HEK293 (cell line): ENCODE results near the gene NOP10.
A peak's percentile ranks its signal among the peaks of the same experiment; 100 is the strongest.

Experiments used
- CTCF ChIA-PET: fragments of 350-600 bp; formaldehyde crosslinking; extraction: SDS; loops from one replicate; lab custom pipeline; 2021; ENCODE audit warnings: antibody characterized with exemption; lab: Yijun Ruan, JAX
- POLR2A ChIA-PET: fragments of 300-600 bp; formaldehyde crosslinking; extraction: SDS; loops from one replicate; lab custom pipeline; 2020; ENCODE audit warnings: antibody characterized with exemption, inconsistent platforms; lab: Yijun Ruan, JAX
- H3K27ac ChIP-seq: fragments of 200-500 bp; sonication (Bioruptor generic); 2 replicates; pipeline ENCODE4 v1.5.1; 2014; ENCODE audit warnings: low read depth, low read length, control low read depth, inconsistent platforms; ENCODE audit errors: extremely low read depth
- H3K36me3 ChIP-seq, 2 experiments: fragments of 200-500 bp in 1 of 2; sonication (Bioruptor generic) in 1 of 2; 1 replicate in 1 of 2; 2 replicates in 1 of 2; pipeline ENCODE4 v1.5.1; 2014 to 2017; ENCODE audit warnings: inconsistent platforms in 2 of 2, low read length in 2 of 2; ENCODE audit not compliant: control insufficient read depth in 2 of 2, insufficient read depth in 1 of 2
- H3K4me1 ChIP-seq: fragments of 200-500 bp; sonication (Bioruptor generic); 2 replicates; pipeline ENCODE4 v1.5.1; 2014; ENCODE audit warnings: mild to moderate bottlenecking, low read length, inconsistent platforms; ENCODE audit not compliant: control insufficient read depth, insufficient read depth
- H3K4me3 ChIP-seq: 2 replicates; pipeline ENCODE4 v1.5.1; 2011; ENCODE audit warnings: low read depth, mild to moderate bottlenecking, control low read depth, low read length, moderate library complexity
- H3K9me3 ChIP-seq: fragments of 200-500 bp; sonication (Bioruptor generic); 2 replicates; pipeline ENCODE4 v1.5.1; 2014; ENCODE audit warnings: low read depth, low read length, inconsistent platforms; ENCODE audit not compliant: control insufficient read depth, insufficient read depth
- BCL11B ChIP-seq: fragments of 450-650 bp; formaldehyde crosslinking; IDR thresholded peaks from 2 replicates; pipeline ENCODE4 v1.5.1; 2016; ENCODE audit warnings: low read depth, missing biosample characterization, missing genetic modification characterization
- EGR2 ChIP-seq: fragments of 450-650 bp; formaldehyde crosslinking; IDR thresholded peaks from 2 replicates; pipeline ENCODE4 v1.5.1; 2016; ENCODE audit warnings: low read depth, missing biosample characterization, missing genetic modification characterization
- FEZF1 ChIP-seq: fragments of 450-650 bp; formaldehyde crosslinking; IDR thresholded peaks from 2 replicates; pipeline ENCODE4 v1.5.1; 2016; ENCODE audit warnings: missing biosample characterization, missing genetic modification characterization
- GLIS1 ChIP-seq: fragments of 450-650 bp; formaldehyde crosslinking; IDR thresholded peaks from 2 replicates; pipeline ENCODE4 v1.5.1; 2016; ENCODE audit warnings: missing biosample characterization, missing genetic modification characterization
- HOXD13 ChIP-seq: sonication (generic); formaldehyde crosslinking; IDR thresholded peaks from 2 replicates; pipeline ENCODE4 v1.8.0; 2022; ENCODE audit warnings: missing genetic modification reagents, borderline replicate concordance
- KLF10 ChIP-seq: fragments of 450-650 bp; IDR thresholded peaks from 2 replicates; pipeline ENCODE4 v1.5.1; 2018; ENCODE audit warnings: missing biosample characterization, mild to moderate bottlenecking, missing genetic modification characterization
- OSR2 ChIP-seq: fragments of 450-650 bp; formaldehyde crosslinking; IDR thresholded peaks from 2 replicates; pipeline ENCODE4 v1.5.1; 2016; ENCODE audit warnings: missing biosample characterization, missing genetic modification characterization
- SALL2 ChIP-seq: fragments of 450-650 bp; formaldehyde crosslinking; IDR thresholded peaks from 2 replicates; pipeline ENCODE4 v1.5.0; 2017; ENCODE audit warnings: missing biosample characterization, mild to moderate bottlenecking, missing genetic modification characterization, borderline replicate concordance
- ZBTB8A ChIP-seq: fragments of 450-650 bp; formaldehyde crosslinking; IDR thresholded peaks from 2 replicates; pipeline ENCODE4 v1.5.1; 2016; ENCODE audit warnings: missing biosample characterization, missing genetic modification characterization
- ZFP37 ChIP-seq: fragments of 450-650 bp; formaldehyde crosslinking; IDR thresholded peaks from 2 replicates; pipeline ENCODE4 v1.5.1; 2016; ENCODE audit warnings: missing biosample characterization, missing genetic modification characterization
- ZNF10 ChIP-seq: fragments of 450-650 bp; formaldehyde crosslinking; IDR thresholded peaks from 2 replicates; pipeline ENCODE4 v1.5.1; 2017; ENCODE audit warnings: missing biosample characterization, missing genetic modification characterization
- ZNF169 ChIP-seq: fragments of 450-650 bp; formaldehyde crosslinking; IDR thresholded peaks from 2 replicates; pipeline ENCODE4 v1.5.1; 2016; ENCODE audit warnings: missing biosample characterization, missing genetic modification characterization
- ZNF239 ChIP-seq: fragments of 450-650 bp; formaldehyde crosslinking; IDR thresholded peaks from 2 replicates; pipeline ENCODE4 v1.5.1; 2016; ENCODE audit warnings: missing biosample characterization, missing genetic modification characterization
- ZNF302 ChIP-seq: fragments of 450-650 bp; formaldehyde crosslinking; IDR thresholded peaks from 2 replicates; pipeline ENCODE4 v1.5.1; 2016; ENCODE audit warnings: missing biosample characterization, missing genetic modification characterization, low read depth
- ZNF501 ChIP-seq: fragments of 450-650 bp; formaldehyde crosslinking; IDR thresholded peaks from 2 replicates; pipeline ENCODE4 v1.5.1; 2016; ENCODE audit warnings: missing biosample characterization, missing genetic modification characterization
- ZNF530 ChIP-seq: fragments of 450-650 bp; formaldehyde crosslinking; IDR thresholded peaks from 2 replicates; pipeline ENCODE4 v1.5.1; 2016; ENCODE audit warnings: low read depth, missing biosample characterization, missing genetic modification characterization
- ZNF548 ChIP-seq: fragments of 450-650 bp; formaldehyde crosslinking; IDR thresholded peaks from 2 replicates; pipeline ENCODE4 v1.5.1; 2016; ENCODE audit warnings: missing biosample characterization, missing genetic modification characterization
- ZNF623 ChIP-seq: fragments of 450-650 bp; formaldehyde crosslinking; IDR thresholded peaks from 2 replicates; pipeline ENCODE4 v1.5.1; 2016; ENCODE audit warnings: missing biosample characterization, missing genetic modification characterization
- ZNF791 ChIP-seq: fragments of 450-650 bp; formaldehyde crosslinking; IDR thresholded peaks from 2 replicates; pipeline ENCODE4 v1.5.1; 2016; ENCODE audit warnings: missing biosample characterization, missing genetic modification characterization
- TF ChIP-seq, protein P1 (sequence below): fragments of 450-650 bp; formaldehyde crosslinking; IDR thresholded peaks from 2 replicates; pipeline ENCODE4 v1.5.1; 2016; ENCODE audit warnings: missing biosample characterization, missing genetic modification characterization
- TF ChIP-seq, protein P2 (sequence below): fragments of 450-650 bp; formaldehyde crosslinking; IDR thresholded peaks from 2 replicates; pipeline ENCODE4 v1.5.1; 2017; ENCODE audit warnings: missing biosample characterization, missing genetic modification characterization
- TF ChIP-seq, protein P3 (sequence below): fragments of 450-650 bp; formaldehyde crosslinking; conservative IDR thresholded peaks from 2 replicates; pipeline ENCODE4 v1.5.1; 2016; ENCODE audit warnings: low read depth, missing biosample characterization, missing genetic modification characterization

Gene NOP10

DNA sequence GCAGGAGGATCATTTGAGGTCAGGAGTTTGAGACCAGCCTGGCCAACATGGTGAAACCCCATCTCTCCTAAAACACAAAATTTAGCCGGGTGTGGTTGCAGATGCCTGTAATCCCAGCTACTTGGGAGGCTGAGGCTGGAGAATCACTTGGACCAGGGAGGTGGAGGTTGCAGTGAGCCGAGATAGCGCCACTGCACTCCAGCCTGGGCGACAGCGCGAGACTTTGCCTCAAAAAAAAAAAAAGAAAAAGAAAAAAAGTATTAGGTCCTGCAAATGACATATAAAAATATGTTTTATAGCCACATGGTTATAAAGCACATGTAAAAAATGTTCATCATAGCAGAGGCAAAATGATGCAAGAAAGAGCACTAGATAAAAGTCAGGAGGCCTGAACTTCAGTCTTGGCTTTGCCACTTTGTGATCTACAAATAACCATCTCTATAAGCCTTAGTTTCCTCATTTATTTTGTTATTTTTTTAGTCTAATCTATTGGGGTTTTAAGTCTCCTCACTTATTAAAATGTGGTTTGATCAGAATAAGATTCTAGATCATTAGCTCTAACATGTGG is 10.3 kb downstream of the NOP10 start (continued):
- TF ChIP-seq ZBTB8A = no peak
- TF ChIP-seq ZNF302 (tag by site-specific recombination) = no peak
- TF ChIP-seq BCL11B (tag by site-specific recombination) = no peak
- TF ChIP-seq ZNF548 (tag by site-specific recombination) = no peak
- TF ChIP-seq ZNF239 = no peak
- TF ChIP-seq, protein P1, sequence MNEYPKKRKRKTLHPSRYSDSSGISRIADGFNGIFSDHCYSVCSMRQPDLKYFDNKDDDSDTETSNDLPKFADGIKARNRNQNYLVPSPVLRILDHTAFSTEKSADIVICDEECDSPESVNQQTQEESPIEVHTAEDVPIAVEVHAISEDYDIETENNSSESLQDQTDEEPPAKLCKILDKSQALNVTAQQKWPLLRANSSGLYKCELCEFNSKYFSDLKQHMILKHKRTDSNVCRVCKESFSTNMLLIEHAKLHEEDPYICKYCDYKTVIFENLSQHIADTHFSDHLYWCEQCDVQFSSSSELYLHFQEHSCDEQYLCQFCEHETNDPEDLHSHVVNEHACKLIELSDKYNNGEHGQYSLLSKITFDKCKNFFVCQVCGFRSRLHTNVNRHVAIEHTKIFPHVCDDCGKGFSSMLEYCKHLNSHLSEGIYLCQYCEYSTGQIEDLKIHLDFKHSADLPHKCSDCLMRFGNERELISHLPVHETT (tag by site-specific recombination) = no peak
- no peak for TF ChIP-seq ZNF501

DNA sequence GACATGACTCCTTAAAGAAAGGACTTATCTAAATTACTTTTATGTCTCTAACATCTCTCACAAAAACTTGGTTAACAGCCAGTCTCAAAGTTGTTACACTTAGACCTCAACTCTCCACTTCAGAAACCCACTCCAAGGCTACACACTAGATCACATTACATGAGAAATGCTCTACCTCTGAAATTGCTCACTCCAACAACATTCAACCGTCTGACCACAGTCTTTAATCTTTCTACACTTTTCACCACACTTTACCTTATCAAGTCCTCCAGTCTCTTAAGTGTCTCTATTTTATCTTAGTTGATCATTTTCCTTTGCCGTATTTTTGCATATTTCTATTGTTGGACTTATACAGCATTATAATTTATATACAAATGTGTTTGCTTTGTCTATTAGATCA is 11.1 kb downstream of the NOP10 start:
- no peak overlapping the region for H3K27ac ChIP-seq
- no peaks in the 10 kb centered on the region for H3K9me3 ChIP-seq
- ChIA-PET POLR2A (no interaction called here), CTCF (no interaction called here)
- no peaks in the 10 kb centered on the region for H3K36me3 ChIP-seq
- H3K4me3 ChIP-seq = no peak overlapping the region
- no peak for TF ChIP-seq ZNF169 (tag by site-specific recombination)
- no peak for TF ChIP-seq ZNF10 (tag by site-specific recombination)
- TF ChIP-seq OSR2 (tag by site-specific recombination) = peak; percentile 48; the same call in 1 of the 2 replicates
- TF ChIP-seq, protein P2, sequence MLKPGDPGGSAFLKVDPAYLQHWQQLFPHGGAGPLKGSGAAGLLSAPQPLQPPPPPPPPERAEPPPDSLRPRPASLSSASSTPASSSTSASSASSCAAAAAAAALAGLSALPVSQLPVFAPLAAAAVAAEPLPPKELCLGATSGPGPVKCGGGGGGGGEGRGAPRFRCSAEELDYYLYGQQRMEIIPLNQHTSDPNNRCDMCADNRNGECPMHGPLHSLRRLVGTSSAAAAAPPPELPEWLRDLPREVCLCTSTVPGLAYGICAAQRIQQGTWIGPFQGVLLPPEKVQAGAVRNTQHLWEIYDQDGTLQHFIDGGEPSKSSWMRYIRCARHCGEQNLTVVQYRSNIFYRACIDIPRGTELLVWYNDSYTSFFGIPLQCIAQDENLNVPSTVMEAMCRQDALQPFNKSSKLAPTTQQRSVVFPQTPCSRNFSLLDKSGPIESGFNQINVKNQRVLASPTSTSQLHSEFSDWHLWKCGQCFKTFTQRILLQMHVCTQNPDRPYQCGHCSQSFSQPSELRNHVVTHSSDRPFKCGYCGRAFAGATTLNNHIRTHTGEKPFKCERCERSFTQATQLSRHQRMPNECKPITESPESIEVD = peak; percentile 45; the same call in 1 of the 2 replicates
- peak; percentile 68 for TF ChIP-seq FEZF1 (tag by site-specific recombination)
- 0 out of 2 replicates have a peak, but pooled peaks have one; percentile 44 for TF ChIP-seq ZFP37 (tag by site-specific recombination)
- TF ChIP-seq GLIS1 (tag by site-specific recombination) = no peak
- no peaks in the 10 kb centered on the region for H3K4me1 ChIP-seq

DNA sequence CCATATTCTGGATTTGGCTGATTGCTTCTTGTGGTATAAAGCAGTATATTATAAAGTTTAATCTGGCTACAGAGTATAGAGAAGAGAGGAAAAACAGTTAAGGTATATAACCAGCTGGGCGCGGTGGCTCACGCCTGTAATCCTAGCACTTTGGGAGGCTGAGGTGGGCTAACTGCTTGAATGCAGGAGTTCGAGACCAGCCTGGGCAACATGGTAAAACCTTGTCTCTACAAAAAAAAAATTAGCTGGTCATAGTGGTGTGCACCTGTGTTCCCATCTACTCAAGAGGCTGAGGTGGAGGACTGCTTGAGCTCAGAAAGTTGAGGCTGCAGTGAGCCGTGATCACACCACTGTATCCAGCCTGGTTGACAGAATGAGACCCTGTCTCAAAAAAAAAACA is 12.7 kb downstream of the NOP10 start:
- Histone ChIP-seq H3K36me3 (no peaks in the 10 kb centered on the region), H3K9me3 (no peaks in the 10 kb centered on the region), H3K4me1 (no peaks in the 10 kb centered on the region), H3K27ac (no peak overlapping the region), H3K4me3 (no peak overlapping the region)
- ChIA-PET POLR2A (interaction anchor here (1.4 kb wide), 1 partner anchor 37 kb away, joined by 3 read pairs; the partner anchor contains the start of gene LPCAT4), CTCF (interaction anchor here (0.6 kb wide), 1 partner anchor 20 kb away, joined by 3 read pairs; no protein-coding TSS in a partner anchor)
- TF ChIP-seq, protein P2 = no peak
- no peak for TF ChIP-seq EGR2 (tag by site-specific recombination)
- no peak for TF ChIP-seq SALL2 (tag by site-specific recombination)
- no peak for TF ChIP-seq ZNF791 (tag by site-specific recombination)
- TF ChIP-seq KLF10 (tag by site-specific recombination) = no peak
- no peak for TF ChIP-seq HOXD13
- TF ChIP-seq, protein P3, sequence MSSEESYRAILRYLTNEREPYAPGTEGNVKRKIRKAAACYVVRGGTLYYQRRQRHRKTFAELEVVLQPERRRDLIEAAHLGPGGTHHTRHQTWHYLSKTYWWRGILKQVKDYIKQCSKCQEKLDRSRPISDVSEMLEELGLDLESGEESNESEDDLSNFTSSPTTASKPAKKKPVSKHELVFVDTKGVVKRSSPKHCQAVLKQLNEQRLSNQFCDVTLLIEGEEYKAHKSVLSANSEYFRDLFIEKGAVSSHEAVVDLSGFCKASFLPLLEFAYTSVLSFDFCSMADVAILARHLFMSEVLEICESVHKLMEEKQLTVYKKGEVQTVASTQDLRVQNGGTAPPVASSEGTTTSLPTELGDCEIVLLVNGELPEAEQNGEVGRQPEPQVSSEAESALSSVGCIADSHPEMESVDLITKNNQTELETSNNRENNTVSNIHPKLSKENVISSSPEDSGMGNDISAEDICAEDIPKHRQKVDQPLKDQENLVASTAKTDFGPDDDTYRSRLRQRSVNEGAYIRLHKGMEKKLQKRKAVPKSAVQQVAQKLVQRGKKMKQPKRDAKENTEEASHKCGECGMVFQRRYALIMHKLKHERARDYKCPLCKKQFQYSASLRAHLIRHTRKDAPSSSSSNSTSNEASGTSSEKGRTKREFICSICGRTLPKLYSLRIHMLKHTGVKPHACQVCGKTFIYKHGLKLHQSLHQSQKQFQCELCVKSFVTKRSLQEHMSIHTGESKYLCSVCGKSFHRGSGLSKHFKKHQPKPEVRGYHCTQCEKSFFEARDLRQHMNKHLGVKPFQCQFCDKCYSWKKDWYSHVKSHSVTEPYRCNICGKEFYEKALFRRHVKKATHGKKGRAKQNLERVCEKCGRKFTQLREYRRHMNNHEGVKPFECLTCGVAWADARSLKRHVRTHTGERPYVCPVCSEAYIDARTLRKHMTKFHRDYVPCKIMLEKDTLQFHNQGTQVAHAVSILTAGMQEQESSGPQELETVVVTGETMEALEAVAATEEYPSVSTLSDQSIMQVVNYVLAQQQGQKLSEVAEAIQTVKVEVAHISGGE (tag by site-specific recombination) = no peak
- TF ChIP-seq ZNF530 = no peak
- no peak for TF ChIP-seq ZNF548 (tag by site-specific recombination)
- no peak for TF ChIP-seq ZNF623 (tag by site-specific recombination)
